ENCODE results near the gene ZNF143.

ZNF143 gene

DNA sequence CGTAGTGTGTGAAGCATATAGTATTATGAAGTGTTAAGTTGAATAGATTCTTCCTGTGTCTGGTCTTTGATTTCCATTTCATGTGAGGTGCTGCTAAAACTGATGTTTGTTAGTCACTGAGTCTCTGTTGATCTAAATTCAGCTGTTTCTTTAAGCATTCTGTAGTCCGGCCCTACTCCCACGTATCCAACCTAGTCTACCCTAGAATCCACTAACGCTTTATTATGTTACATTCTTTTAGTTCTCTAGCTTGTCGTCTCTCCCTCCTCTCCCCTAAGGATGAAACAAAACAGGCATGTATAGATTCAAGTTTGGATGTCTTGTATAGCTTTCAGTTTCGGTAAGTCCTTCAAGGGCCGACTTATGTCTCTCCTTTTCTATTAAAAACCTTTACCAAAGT is 116.7 kb downstream of the ZNF143 start:
- H3K4me3 ChIP-seq (replicated peaks; ENCODE audit: insufficient read depth, low read length): no peak overlapping the region
- no peak for TF ChIP-seq GABPA (IDR thresholded peaks at IDR 0.05; ENCODE audit: low read depth)
- TF ChIP-seq, protein P1, sequence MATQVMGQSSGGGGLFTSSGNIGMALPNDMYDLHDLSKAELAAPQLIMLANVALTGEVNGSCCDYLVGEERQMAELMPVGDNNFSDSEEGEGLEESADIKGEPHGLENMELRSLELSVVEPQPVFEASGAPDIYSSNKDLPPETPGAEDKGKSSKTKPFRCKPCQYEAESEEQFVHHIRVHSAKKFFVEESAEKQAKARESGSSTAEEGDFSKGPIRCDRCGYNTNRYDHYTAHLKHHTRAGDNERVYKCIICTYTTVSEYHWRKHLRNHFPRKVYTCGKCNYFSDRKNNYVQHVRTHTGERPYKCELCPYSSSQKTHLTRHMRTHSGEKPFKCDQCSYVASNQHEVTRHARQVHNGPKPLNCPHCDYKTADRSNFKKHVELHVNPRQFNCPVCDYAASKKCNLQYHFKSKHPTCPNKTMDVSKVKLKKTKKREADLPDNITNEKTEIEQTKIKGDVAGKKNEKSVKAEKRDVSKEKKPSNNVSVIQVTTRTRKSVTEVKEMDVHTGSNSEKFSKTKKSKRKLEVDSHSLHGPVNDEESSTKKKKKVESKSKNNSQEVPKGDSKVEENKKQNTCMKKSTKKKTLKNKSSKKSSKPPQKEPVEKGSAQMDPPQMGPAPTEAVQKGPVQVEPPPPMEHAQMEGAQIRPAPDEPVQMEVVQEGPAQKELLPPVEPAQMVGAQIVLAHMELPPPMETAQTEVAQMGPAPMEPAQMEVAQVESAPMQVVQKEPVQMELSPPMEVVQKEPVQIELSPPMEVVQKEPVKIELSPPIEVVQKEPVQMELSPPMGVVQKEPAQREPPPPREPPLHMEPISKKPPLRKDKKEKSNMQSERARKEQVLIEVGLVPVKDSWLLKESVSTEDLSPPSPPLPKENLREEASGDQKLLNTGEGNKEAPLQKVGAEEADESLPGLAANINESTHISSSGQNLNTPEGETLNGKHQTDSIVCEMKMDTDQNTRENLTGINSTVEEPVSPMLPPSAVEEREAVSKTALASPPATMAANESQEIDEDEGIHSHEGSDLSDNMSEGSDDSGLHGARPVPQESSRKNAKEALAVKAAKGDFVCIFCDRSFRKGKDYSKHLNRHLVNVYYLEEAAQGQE (IDR thresholded peaks at IDR 0.05; ENCODE audit: insufficient replicate concordance, low read depth): no peak
- no peak for TF ChIP-seq SPI1 (IDR thresholded peaks at IDR 0.05; ENCODE audit: borderline replicate concordance, low read depth)
- TF ChIP-seq, protein P2, sequence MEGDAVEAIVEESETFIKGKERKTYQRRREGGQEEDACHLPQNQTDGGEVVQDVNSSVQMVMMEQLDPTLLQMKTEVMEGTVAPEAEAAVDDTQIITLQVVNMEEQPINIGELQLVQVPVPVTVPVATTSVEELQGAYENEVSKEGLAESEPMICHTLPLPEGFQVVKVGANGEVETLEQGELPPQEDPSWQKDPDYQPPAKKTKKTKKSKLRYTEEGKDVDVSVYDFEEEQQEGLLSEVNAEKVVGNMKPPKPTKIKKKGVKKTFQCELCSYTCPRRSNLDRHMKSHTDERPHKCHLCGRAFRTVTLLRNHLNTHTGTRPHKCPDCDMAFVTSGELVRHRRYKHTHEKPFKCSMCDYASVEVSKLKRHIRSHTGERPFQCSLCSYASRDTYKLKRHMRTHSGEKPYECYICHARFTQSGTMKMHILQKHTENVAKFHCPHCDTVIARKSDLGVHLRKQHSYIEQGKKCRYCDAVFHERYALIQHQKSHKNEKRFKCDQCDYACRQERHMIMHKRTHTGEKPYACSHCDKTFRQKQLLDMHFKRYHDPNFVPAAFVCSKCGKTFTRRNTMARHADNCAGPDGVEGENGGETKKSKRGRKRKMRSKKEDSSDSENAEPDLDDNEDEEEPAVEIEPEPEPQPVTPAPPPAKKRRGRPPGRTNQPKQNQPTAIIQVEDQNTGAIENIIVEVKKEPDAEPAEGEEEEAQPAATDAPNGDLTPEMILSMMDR (IDR thresholded peaks at IDR 0.05; ENCODE audit: insufficient read depth, low read length): no peak
- no peak for TF ChIP-seq POLR2AphosphoS5 (IDR thresholded peaks at IDR 0.05; ENCODE audit: low read depth)
- DNase-seq (ENCODE audit: low read depth in 1 of 2, low spot score in 1 of 2): no peak
- no peak overlapping the region for H3K27ac ChIP-seq (replicated peaks)
- H3K27me3 ChIP-seq (ENCODE audit: insufficient read depth, poor library complexity, severe bottlenecking): no peaks in the 10 kb centered on the region
